Smooth muscle cell (in vitro differentiated cells): ENCODE data around the gene ADM2. TPM values are rescaled to one million over a fixed set of nuclear protein-coding genes. Genes with fewer than 3 reads are reported as not detected.
A peak's percentile ranks its signal among the peaks of the same experiment; 100 is the strongest.
"Not testable (repeated sequence)": the region's sequence is repeated elsewhere in the genome, so short reads cannot be mapped to it uniquely, and the experiment has no call there.

Experiments
- DNase-seq: peaks from one replicate; lab custom pipeline; 2025; ENCODE audit not compliant: unreplicated experiment; lab: John Stamatoyannopoulos, UW
- H2AFZ ChIP-seq: fragments of 200-600 bp; sonication (generic); 2 replicates; pipeline ENCODE4 v1.6.0; 2016; ENCODE audit warnings: antibody characterized with exemption, low read depth, mild to moderate bottlenecking
- H3F3A ChIP-seq: fragments of 200-600 bp; sonication (generic); 2 replicates; pipeline ENCODE4 v1.6.0; 2017; ENCODE audit warnings: antibody characterized with exemption, low read depth
- H3K27ac ChIP-seq: fragments of 200-600 bp; sonication (generic); 2 replicates; pipeline ENCODE4 v1.5.1; 2016; ENCODE audit warnings: low read depth, mild to moderate bottlenecking
- H3K27me3 ChIP-seq: fragments of 200-600 bp; sonication (generic); 2 replicates; pipeline ENCODE4 v1.6.1; 2016; ENCODE audit warnings: low read depth, mild to moderate bottlenecking
- H3K36me3 ChIP-seq: fragments of 200-600 bp; sonication (generic); 2 replicates; pipeline ENCODE4 v1.5.1; 2016; ENCODE audit warnings: low read depth
- H3K4me1 ChIP-seq: fragments of 200-600 bp; sonication (generic); 2 replicates; pipeline ENCODE4 v1.5.1; 2016; ENCODE audit warnings: low read depth
- H3K4me2 ChIP-seq: fragments of 200-600 bp; sonication (generic); 2 replicates; pipeline ENCODE4 v1.6.0; 2016; ENCODE audit warnings: mild to moderate bottlenecking
- H3K4me3 ChIP-seq: fragments of 200-600 bp; sonication (generic); 2 replicates; pipeline ENCODE4 v1.5.1; 2016; ENCODE audit warnings: mild to moderate bottlenecking
- H3K79me2 ChIP-seq: fragments of 200-600 bp; sonication (generic); 2 replicates; pipeline ENCODE4 v1.6.0; 2016; ENCODE audit warnings: low read depth, mild to moderate bottlenecking
- H3K9ac ChIP-seq: fragments of 200-600 bp; sonication (generic); 2 replicates; pipeline ENCODE4 v1.6.0; 2016; ENCODE audit warnings: low read depth
- H3K9me3 ChIP-seq: fragments of 200-600 bp; sonication (generic); replicated peaks from 2 replicates; pipeline ENCODE4 v1.5.1; 2016; ENCODE audit warnings: low read depth
- H4K20me1 ChIP-seq: fragments of 200-600 bp; sonication (generic); 2 replicates; pipeline ENCODE4 v1.6.0; 2016; ENCODE audit warnings: low read depth
- WGBS: methylation state at CpG from one replicate; pipeline ENCODE4 v1.1.7; 2016; ENCODE audit warnings: low lambda C conversion rate; 5-methylcytosine and 5-hydroxymethylcytosine counted together
- polyA plus RNA-seq: library from polyadenylated mRNA; unstranded; fragments of >200 nt; fragmentation: Nextera tagmentation; extraction: Ambion mirVana; gene quantifications from 2 replicates; pipeline ENCODE4 v1.2.1, GENCODE V29; 2016
- total RNA-seq: library from RNA; depleted of rRNA; stranded (reverse); fragments of >200 nt; gene quantifications from 2 replicates; pipeline ENCODE4 v1.2.3, GENCODE V29; 2014
- TF ChIP-seq, protein P1 (sequence below): fragments of 200-600 bp; sonication (generic); IDR thresholded peaks from 2 replicates; pipeline ENCODE4 v1.5.1; 2017; ENCODE audit warnings: borderline replicate concordance, mild to moderate bottlenecking, antibody characterized with exemption; ENCODE audit not compliant: insufficient read depth, poor library complexity, severe bottlenecking

The ADM2 gene
- total and polyA plus RNA-seq, 2 experiments from 2014 or later: 4.1 to 15.8 TPM

DNA sequence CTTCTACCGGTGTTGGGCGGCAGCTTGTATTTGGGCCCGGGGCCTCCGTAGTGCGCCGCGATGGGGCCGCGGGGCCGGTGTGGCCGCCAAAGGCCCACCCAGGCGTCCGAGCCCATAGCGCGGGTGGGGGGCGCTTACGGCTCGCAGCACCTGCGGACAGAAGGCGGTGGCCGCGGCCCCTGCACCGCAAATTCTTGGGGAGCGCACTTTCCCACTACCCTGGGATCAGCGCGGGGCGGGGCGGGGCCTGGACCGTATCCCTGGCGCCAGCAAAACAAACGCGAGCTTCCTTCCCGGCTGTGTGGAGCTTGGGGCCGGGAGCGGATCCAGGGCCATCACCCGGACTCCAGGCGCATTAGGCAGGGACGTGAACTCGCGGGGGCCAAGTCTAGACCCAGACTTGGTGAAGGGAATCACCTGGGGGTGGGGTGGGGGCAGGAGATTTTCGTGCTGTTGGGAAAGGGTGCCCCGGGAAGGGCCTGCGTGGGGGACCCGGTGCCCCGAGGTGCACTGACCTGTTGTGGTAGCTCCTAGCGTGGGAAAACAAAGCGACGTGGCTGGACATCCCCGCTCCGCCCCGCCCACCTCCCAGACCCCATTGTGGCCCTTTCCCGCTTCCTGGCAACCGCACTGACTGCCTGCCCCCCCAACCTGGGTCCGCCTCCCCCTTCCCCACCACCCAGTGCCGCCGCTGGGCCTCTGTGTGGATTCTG lies 50.8 kb downstream of the ADM2 start:
- H2AFZ ChIP-seq: no peak overlapping the region
- H3F3A ChIP-seq: peaks cover 57% of the 10 kb centered on the region
- H3K4me2 ChIP-seq: peak overlapping the region; percentile 98
- DNase-seq: peak; percentile 63
- 4% methylated on average over 36 of the region's 56 CpGs for WGBS
- no peaks in the 10 kb centered on the region for H3K36me3 ChIP-seq
- peaks cover 23% of the 10 kb centered on the region for H3K4me1 ChIP-seq
- peak overlapping the region; percentile 97 for H3K27ac ChIP-seq
- no peaks in the 10 kb centered on the region for H3K9me3 ChIP-seq
- peaks cover 10% of the 10 kb centered on the region for H3K79me2 ChIP-seq
- no peaks in the 10 kb centered on the region for H3K27me3 ChIP-seq
- H3K4me3 ChIP-seq: peak overlapping the region; percentile 69
- peaks cover 15% of the 10 kb centered on the region for H4K20me1 ChIP-seq
- peak overlapping the region; percentile 81 for H3K9ac ChIP-seq
- TF ChIP-seq, protein P1, sequence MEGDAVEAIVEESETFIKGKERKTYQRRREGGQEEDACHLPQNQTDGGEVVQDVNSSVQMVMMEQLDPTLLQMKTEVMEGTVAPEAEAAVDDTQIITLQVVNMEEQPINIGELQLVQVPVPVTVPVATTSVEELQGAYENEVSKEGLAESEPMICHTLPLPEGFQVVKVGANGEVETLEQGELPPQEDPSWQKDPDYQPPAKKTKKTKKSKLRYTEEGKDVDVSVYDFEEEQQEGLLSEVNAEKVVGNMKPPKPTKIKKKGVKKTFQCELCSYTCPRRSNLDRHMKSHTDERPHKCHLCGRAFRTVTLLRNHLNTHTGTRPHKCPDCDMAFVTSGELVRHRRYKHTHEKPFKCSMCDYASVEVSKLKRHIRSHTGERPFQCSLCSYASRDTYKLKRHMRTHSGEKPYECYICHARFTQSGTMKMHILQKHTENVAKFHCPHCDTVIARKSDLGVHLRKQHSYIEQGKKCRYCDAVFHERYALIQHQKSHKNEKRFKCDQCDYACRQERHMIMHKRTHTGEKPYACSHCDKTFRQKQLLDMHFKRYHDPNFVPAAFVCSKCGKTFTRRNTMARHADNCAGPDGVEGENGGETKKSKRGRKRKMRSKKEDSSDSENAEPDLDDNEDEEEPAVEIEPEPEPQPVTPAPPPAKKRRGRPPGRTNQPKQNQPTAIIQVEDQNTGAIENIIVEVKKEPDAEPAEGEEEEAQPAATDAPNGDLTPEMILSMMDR: no peak

DNA sequence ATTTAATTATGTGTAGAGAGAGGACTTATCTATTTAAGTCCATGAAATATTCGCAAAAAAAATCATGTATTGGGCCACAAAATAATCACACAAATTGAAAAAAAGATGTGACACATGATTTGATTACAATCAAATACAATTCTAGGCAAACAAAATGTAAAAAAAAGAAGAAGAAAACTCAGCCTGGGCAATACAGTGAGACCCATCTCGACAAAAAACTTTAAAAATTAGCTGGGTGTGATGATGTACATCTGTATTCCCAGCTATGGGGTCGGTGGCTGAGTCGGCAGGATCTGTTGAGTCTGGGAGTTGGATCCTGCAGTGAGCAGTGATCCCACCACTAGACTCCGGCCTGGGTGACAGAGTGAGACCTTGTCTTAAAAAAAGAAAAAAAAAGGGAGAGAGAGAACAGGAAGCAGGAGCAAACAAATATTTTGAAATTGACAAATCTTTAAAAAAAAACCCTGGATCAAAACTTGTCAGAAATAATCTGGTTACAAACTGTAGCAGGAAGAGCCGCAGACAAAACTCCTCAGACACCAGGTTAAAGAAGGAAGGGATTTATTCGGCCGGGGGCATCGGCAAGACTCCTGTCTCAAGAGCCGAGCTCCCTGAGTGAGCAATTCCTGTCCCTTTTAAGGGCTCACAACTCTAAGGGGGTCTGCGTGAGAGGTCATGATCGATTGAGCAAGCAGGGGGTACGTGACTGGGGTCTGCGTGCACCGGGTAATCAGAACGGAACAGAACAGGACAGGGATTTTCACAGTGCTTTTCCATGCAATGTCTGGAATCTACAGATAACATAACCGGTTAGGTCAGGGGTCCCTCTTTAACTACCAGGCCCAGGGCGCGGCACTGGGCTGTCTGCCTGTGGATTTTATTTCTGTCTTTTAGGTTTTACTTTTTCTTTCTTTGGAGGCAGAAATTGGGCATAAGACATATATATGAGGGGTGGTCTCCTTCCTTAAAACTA lies 51.8 kb downstream of the ADM2 start:
- H3K9ac ChIP-seq: peak overlapping the region; percentile 81
- no peak for DNase-seq
- H3K36me3 ChIP-seq: no peaks in the 10 kb centered on the region
- H3K4me3 ChIP-seq: peak overlapping the region; percentile 69
- peaks cover 56% of the 10 kb centered on the region for H3F3A ChIP-seq
- WGBS: 17% methylated on average over 19 of the region's 19 CpGs
- H3K4me1 ChIP-seq: peaks cover 27% of the 10 kb centered on the region
- H2AFZ ChIP-seq: no peak overlapping the region
- TF ChIP-seq, protein P1: no peak
- H4K20me1 ChIP-seq: peaks cover 12% of the 10 kb centered on the region
- H3K79me2 ChIP-seq: peaks cover 12% of the 10 kb centered on the region
- H3K27me3 ChIP-seq: no peaks in the 10 kb centered on the region
- H3K27ac ChIP-seq: peak overlapping the region; percentile 97
- no peaks in the 10 kb centered on the region for H3K9me3 ChIP-seq
- H3K4me2 ChIP-seq: peak overlapping the region; percentile 98

DNA sequence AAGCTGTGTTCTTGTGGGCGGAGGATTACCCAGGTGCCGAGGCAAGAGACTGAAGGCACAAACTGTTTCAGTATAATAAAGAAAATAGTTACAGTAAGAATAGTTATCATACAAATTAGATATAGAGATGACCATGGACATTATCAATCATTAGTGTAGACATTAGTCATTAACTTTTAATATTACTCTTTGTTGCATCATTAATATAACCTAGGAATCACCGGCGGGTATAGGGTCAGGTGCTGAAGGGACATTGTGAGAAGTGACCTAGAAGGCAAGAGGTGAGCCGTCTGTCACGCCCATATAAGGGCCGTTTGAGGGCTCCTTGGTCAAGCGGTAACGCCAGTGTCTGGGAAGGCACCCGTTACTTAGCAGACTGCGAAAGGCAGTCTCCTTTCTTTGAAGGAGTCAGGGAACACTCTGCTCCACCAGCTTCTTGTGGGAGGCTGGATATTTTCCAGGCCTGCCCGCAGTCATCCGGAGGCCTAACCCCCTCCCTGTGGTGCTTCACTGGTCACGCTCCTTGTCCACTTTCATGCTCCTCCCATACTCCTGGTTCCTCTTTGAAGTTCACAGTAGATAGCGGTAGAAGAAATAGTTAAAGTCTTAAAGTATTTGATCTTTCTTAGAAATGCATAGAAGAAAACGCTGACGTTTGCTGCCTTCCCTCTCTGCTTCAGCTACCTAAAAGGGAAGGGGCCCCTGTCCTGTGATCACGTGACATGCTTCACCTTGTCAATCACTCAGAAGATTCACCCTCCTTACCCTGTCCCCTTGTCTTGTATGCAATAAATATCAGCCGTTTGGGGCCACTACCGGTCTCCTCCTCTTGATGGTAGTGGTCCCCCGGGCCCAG lies 52.7 kb downstream of the ADM2 start:
- peaks cover 56% of the 10 kb centered on the region for H3F3A ChIP-seq
- H2AFZ ChIP-seq, H4K20me1 ChIP-seq, DNase-seq, H3K9me3 ChIP-seq, H3K36me3 ChIP-seq, H3K27me3 ChIP-seq: not testable (repeated sequence)
- H3K4me1 ChIP-seq: peaks cover 34% of the 10 kb centered on the region
- peak overlapping the region; percentile 14 for H3K4me3 ChIP-seq
- H3K9ac ChIP-seq: peak overlapping the region; percentile 82
- peaks cover 12% of the 10 kb centered on the region for H3K79me2 ChIP-seq
- 22% methylated on average over 21 of the region's 21 CpGs for WGBS
- peak overlapping the region; percentile 98 for H3K4me2 ChIP-seq
- peak overlapping the region; percentile 97 for H3K27ac ChIP-seq
